GM19035 (cell line): ENCODE measurements around the gene LACRT.
A peak's percentile ranks its signal among the peaks of the same experiment; 100 is the strongest.

Experiments used
- ATAC-seq: cut with Tn5 transposase; IDR thresholded peaks from one replicate; pipeline ENCODE4 v1.9.1; 2021; ENCODE audit not compliant: unreplicated experiment

LACRT gene

DNA sequence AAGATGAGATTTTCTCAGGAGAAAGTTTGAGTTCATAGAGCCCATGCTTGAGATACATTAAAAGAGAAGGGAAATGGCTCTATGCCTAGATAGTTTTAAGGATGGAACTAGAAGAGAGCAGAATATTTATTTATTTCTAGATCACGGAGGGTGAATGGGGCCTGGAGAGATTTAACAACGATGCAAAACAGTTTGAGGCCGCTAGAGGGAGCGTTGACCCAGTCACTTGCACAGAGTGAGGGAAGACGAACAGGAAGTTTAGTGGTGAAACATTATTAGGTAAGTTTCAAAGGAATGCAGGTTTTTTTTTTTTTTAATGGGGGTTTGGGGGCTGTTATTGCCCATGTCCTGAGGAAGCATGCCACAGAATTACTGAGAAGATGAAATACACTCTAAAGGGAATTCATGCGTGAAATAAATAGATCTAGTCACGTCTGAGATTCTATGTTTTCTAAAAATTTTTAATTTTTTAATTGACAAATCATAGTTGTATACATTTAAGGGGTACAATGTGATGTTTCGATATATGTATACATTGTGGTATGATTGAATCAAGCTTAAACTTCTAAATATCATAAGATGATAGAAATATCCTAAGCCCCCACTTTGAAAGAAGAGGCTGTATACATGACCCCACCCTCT lies 31.4 kb downstream of the LACRT start:
- ATAC-seq = peak; percentile 88

DNA sequence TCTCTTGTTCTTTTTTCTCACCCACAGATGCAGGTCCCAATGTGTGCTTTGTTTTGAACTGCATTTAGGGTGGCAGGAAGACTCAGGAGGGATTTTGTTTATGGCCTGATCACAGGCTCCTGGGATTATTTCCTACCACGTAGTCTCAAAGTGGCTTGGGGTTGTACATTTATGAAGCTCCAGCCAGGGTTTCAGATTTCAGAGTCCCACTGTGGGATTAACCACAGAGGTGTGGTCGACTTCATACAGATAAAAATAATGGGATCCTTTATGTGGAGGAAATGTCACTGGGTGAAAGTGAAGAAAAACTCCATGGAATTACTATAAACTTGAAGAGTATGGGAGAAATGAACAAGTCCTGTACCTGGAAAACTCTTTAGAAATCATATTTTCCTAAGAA lies 32.0 kb downstream of the LACRT start:
- ATAC-seq = no peak

DNA sequence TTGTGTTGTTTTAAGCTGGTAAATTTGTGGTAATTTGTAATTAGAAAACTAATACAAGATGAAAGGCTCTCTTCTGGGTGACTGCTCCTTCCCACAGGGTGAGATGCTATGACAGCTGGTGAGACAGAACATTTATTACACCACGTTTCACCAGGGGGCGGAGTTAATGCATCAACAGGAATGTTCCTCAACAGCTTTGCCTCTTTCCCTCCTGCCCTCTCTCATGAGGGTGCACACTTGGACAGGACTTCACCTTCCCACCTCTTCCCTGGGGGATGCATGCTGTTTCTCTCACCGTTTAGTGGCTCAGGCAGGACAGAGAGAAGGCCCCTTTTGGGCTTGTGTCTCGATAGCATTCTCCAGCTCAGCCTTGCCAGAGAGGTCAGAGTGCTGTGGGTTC lies 32.9 kb downstream of the LACRT start:
- no peak for ATAC-seq

DNA sequence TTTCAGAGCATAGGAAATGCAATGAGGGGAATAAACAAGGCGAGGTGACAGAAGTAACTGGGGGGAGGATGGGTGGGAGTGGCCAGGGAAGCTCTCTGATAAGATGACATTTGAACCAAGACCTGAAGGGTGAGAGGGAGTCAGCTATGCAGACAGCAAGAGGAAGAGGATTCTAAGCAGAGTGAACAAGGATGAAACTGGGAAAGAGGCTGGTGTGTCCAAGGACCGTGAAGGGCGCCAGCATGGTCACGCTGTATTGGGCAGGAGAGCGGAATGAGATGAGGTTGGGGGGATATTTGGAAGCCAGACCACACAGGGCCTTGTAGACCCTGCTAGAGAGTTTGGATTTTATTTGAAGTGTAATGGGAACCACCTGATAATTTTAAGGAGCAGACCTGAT lies 35.7 kb downstream of the LACRT start:
- no peak for ATAC-seq

DNA sequence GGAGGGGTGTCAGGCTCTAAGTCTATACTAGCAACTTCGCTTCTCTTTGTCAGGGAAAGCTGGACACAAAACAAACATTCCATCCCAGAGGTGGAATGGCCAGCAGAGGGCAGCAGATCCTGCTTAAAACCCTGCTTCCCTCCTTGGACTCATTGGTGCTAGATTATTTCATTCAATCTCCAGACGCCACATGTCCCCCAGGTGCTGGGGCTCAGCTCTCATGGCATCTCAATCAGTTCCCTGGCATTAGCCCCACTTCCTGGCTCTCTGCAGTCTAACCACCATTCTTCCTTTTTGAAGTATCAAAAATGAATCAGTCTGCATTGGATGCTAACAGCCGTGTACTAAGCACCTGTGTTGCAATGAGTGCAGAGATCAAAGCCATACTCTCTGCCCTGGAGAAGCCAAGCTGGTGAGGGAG lies 38.2 kb downstream of the LACRT start:
- no peak for ATAC-seq

DNA sequence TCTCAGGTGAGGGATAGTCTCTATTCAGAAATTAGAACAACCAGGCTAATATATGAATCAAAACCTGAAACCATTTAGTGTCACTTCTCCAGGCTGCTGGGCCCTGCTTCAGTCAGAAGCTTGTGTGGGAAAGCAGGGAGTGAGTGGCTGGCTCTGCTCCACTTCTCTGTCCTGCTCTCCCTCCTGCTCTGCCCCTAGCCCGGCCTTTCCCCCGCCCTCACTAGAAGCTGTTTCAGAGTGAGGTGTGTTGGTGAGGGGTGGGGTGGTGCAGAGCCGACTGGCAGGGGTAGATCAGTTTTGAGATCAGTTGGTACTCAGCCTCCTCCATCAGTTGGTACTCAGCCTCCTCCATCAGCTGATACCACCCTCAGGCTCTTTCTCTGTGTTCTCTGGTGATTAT lies 39.2 kb downstream of the LACRT start:
- no peak for ATAC-seq

DNA sequence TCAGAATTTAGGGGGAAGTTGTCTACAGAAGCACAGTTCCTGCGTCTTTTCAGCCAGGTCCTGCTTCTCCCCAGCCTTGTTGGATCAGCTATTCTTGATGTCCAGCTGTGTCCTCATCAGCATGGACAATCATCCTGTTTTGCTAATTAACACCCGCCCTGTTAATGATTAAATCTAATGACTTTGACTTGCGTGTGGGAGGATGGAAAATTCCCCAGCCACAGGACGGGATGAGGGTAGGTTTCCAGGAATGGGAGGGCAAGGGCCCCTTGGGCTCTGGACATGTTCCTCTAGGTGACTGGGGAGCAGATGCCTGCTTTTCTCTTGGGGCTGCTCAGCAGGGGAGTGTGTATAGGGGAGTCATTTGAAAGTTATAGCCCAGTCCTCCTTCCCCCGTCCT lies 41.0 kb downstream of the LACRT start:
- ATAC-seq = no peak

DNA sequence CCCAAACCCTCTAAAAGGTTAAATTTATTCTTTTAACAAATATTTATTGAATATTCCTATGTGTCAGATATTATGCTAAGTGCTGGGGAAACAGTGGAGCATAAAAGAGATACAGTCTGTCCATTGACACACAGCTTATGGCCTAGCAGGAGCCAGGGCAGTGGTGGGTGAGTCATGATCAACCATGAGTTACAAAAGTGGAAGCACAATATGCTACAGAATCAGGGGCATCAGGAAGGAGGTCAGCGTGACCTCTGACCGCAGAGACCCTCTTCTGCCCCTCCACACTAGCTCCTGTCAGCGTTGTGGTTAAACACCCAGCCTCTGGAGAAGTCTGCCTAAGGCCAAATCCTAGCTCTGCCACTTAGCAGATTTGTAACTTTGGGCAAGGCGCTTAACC lies 41.6 kb downstream of the LACRT start:
- ATAC-seq = no peak

DNA sequence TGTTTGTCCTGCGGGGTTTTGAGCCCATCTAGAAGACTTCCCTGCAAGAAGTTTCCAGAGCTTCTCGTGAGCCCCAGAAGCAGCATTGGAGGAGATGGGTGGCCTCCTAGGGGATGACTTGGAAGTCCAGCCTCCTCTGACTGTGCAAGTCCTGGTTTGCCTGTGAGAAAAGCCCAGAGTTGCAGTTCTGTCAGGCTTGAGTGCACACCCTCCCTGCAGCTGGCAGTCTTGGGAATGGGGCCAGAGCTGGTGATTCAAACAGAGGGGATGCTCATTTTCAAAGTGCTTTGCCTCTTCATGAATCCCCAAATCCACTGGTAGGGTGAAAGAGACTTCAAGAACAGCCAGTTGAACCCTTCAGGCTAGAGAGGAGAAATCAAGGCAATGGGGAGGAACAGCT lies 42.4 kb downstream of the LACRT start:
- no peak for ATAC-seq

DNA sequence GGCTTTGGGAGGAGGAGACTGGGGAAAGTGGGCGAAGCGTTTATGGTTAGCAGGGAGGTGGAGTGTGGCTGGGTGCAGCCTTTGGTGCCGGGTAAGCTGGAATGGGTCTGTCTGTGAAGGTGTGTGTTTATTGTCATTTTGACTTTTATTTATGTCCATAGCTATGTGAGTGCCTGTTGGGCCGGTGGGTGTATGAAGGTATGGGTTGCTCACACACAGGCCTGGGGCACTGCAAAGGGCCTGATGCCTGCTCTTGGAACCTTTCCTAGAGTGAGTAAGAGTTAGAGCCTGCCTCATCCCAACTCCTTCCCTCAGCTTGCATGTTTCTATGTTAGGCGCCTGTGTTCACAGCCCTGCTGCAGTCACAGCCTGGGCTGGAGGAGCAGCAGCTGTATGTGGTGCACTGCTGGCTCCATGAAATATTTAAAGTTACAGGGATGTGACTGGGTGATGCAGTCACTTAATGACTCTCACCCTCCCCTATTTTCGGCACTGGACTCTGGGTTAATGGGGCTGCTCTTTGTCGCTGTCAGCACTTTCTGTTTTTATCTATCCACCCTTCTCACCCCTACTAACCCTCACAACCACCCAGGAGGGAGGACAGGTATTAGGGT lies 43.6 kb downstream of the LACRT start:
- no peak for ATAC-seq

DNA sequence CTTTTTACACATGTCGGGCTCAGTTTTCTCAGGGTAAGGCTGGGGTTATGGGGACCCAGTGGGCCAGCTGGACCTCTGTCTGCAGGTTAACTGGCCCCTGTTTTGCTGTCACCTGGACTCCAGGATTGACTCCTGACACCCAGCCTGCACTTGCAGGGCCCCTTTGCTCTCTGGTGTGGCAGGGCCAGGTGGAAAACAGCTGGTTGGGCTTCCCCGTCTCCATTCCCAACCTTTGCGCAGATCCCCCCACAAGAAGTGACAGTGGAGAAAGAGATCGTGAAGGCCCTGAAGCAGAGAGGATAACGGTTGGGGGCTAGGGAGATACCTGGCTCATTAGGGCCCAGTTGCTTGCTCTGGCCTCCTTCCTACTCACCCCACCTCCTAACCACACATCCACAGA lies 44.7 kb downstream of the LACRT start:
- no peak for ATAC-seq

DNA sequence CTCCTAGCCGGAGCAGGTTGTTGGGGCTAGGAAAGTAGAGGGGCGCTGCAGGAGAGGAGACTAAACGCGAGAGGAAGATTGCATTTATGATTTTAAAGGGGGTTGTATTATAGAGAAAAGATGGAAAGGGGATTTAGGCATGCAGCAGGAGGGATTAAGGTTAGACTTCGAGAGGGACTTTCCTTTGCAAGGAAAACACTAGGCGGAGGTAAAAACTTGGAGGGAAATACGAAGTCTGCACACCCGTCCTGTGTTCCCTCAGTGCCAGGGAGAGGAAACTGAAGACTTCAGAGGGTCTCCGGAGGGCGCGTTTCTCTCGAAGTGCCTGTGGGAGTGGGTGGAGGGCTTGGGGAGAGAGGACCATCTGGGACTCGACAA lies 45.8 kb downstream of the LACRT start:
- no peak for ATAC-seq

DNA sequence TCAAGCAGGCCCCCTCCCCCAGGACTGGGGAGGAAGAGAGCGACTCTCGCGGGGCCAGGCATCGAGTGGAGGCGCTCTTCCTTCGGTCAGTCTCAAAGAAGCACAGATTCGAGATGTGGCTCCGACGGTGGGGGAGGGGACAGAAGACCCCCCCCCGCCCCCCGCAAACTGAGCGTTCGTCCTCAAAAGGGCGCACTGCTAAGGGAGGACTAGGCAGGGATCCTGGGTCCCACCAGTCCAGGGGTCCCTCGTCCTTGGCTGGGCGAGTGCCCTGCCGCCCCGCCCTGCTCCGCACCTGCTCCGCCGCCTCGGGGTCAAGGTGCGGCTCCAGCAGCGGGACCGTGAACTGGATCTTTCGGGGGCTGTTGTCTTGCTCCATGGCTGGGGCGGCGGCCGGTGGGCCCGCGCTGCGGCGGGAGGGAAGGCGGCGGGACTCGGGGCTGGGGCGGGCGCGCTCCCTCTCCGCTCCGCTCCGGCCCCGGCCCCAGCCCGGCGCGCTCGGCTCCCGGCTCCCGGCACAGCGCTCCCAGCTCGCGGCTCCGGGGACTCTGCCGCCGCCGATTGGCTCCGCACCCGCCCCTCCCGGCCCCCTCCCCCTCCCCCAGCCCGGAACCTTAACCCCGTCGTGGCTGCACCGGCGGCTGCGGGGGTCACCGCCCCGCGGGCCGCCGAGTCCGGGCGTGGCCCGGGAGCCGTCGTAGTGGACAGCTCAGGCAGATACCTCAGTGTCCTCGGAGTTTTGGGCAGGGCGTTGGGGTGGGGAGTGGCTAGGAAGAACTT lies 46.4 kb downstream of the LACRT start, which contains the start of gene PPP1R1A:
TSS of gene PPP1R1A (minus strand) at position 550 of the 780 bp plus-strand sequence. CDS start at position 379, 171 bp downstream.
- no peak for ATAC-seq

DNA sequence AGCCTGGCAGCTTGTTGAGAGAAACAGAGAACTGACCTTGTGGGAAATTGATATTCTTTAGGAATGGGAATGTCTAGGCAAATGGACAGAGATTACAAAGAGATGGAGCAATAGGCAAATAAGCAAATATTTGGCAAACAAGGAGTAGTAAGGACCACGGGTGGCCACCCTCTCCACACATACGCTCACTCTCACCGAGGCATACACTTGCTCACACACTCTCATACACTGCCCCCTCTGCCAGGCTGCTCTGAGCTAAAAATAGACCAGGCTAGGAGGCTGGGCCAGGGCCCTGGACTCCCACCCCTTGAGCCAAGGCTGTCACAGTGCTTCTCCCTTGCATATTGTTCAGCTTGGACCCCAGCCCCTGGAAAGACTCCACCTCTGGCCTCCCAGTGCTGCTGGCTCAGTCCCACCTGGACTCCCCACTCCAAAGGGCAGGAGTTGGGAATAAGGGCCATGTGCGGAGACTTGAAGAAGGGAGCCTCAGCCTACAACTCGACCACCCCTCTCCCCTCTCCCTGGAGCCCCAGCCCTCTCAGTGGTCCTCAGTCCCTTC lies 47.3 kb downstream of the LACRT start:
- ATAC-seq = no peak

DNA sequence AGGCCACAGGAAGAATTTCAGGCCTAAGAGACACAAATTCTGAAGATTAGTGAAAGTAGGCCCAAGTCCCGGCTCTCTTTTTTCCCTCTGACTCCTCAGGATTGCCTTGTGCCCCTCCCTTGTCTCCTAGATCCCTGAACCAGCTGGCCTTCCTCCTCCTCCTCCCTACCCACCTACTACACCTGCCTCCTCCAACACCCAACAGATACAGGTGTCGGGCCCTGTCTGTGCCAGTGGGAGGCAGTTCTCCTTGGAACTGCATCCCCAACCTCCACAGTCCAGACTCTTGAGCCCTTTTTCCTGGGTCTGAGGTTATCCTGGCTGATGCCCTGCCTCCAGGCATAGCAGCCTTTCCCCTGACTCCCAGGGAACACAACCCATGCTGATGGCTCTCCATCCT lies 48.1 kb downstream of the LACRT start:
- no peak for ATAC-seq

DNA sequence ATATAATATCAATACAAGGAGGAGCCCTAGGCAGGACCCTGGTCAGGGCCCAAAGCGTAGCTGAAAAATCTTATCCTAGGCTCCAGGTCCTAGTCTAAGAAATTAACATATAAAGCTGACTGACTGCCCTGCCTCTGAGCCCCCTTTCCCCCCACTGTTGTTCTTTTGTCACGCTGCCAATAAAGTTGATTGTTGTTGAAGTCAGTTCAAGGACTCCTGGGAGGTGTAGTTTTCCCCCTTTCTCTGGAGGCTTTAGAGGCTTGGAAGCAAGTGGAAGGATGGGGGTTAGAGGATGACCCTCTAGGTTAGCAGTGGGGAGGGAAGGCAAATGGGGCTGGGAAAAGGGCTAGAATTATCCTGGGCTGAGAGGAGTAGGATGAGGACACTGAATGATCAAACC lies 49.5 kb downstream of the LACRT start:
- no peak for ATAC-seq

DNA sequence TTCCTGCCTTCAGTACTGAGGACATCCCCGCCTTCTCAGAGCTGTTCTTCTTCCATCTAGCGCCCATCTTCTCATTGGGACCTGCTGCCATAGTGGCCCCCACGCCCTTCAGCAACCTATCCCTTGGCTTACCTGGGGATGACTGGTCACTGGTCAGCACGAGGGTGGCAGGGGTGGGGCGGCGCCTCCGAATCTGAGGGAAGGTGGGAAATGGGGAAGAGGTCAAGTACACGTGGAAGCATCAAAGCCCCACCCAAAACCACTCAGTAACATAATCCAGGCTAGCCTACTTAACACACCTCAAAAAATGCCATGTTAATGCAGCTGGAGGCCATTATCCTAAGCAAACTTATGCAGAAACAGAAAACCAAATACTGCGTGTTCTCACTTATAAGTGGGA lies 50.6 kb downstream of the LACRT start:
- no peak for ATAC-seq

DNA sequence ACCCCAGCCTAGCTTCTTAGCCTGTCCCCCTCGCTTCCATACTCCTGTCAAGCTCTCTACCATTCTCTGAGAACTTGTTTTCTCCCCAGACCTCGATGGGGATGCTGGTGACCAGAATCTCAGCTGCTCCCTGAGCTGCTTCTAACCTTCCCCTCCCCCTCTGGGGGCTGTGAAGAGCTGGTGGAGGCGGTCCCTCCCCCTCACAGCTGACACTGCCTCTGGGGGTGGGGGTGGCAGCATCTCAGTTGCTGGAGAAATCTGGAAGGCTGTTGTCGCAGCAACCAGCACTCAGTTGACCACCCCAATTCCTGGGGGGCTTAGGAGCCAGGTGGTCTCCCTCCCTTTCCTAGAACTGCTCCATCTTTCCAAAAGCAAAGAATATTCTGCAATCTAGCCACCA lies 51.0 kb downstream of the LACRT start:
- no peak for ATAC-seq

DNA sequence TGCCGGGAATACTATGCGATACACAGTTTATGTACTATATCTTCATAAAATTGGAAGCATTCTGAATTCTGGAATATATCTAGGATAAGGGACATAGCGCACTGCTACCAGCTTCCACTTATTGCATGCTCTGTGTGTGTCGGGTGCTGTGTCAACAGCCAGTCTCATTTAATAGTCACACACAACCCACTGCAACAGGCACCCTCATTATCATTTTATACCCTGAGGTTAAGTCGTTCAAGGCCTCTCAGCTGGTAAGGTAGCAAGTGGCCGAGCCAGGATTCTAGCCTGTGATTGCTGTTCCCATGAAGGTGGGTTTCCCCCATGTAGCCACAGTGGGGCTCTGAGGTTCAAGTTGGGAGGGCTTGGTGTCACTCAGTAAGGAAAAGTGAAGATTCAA lies 53.3 kb downstream of the LACRT start:
- ATAC-seq = no peak
